Cardiac muscle cell (in vitro differentiated cells and primary cell): Measurements from ENCODE around the gene POU2AF1. TPM values are rescaled to one million over a fixed set of nuclear protein-coding genes. Genes with fewer than 3 reads are reported as not detected.

Source experiments
- DNase-seq, 2 donors: peaks; one replicate each; pipeline versions ENCODE4 v3.0.0 to v3.0.0-alpha.2; 2010 to 2017; ENCODE audit warnings: low read depth in 1 of 2, low spot score in 1 of 2
- H3K27ac ChIP-seq: fragments of 200-600 bp; sonication (generic); 2 replicates; pipeline ENCODE4 v1.5.1; 2016
- H3K27me3 ChIP-seq: fragments of 200-600 bp; sonication (generic); 2 replicates; pipeline ENCODE4 v1.6.0; 2016; ENCODE audit warnings: control low read depth
- H3K36me3 ChIP-seq: fragments of 200-600 bp; sonication (generic); 2 replicates; pipeline ENCODE4 v1.5.1; 2016; ENCODE audit warnings: control low read depth
- H3K4me1 ChIP-seq: fragments of 200-600 bp; sonication (generic); 2 replicates; pipeline ENCODE4 v1.8.1; 2017; ENCODE audit warnings: low read depth, mild to moderate bottlenecking, mixed run types
- H3K4me3 ChIP-seq: fragments of 200-600 bp; sonication (generic); 2 replicates; pipeline ENCODE4 v1.5.1; 2016; ENCODE audit warnings: mild to moderate bottlenecking
- H3K9me3 ChIP-seq: fragments of 200-600 bp; sonication (generic); 2 replicates; pipeline ENCODE4 v1.5.1; 2017; ENCODE audit warnings: low read depth, mild to moderate bottlenecking, control low read depth
- CTCF ChIP-seq: IDR thresholded peaks from 2 replicates; pipeline ENCODE4 v1.5.1; 2012; ENCODE audit warnings: low read depth, mild to moderate bottlenecking, low read length
- polyA plus RNA-seq: library from polyadenylated mRNA; unstranded; fragments of >200 nt; fragmentation: Nextera tagmentation; extraction: Ambion mirVana; gene quantifications from 2 replicates; pipeline ENCODE4 v1.2.1, GENCODE V29; 2016
- total RNA-seq: library from RNA; depleted of rRNA; stranded (reverse); fragments of >200 nt; gene quantifications from 2 replicates; pipeline ENCODE4 v1.2.3, GENCODE V29; 2016

The POU2AF1 gene
- total and polyA plus RNA-seq, 2 experiments from 2014 or later, result not detected

DNA sequence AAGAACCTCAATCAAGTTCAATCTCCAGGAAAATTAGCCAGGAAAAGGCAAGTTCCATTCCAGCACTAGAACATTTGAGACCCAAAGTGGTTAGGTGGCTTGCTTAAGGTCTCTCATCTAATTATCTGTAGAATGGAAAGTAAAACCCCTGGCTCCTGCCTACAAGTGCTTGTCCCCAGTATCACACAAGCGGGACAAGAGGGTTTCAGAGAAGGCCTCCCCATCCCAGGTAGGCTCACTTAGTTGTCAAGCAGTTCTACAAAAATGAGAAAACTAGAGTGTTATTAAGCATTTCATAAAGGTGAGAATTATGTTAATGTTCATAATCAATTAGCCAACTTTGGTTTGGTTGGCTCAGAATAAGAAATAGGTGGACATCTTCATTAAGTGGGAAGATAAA, 5.5 kb downstream of the POU2AF1 start:
- no peak overlapping the region for H3K4me3 ChIP-seq
- no peaks in the 10 kb centered on the region for H3K27me3 ChIP-seq
- TF ChIP-seq CTCF, result no peak
- H3K27ac ChIP-seq, result no peak overlapping the region
- no peak for DNase-seq
- H3K4me1 ChIP-seq, result no peaks in the 10 kb centered on the region
- H3K9me3 ChIP-seq, result no peaks in the 10 kb centered on the region
- no peaks in the 10 kb centered on the region for H3K36me3 ChIP-seq

DNA sequence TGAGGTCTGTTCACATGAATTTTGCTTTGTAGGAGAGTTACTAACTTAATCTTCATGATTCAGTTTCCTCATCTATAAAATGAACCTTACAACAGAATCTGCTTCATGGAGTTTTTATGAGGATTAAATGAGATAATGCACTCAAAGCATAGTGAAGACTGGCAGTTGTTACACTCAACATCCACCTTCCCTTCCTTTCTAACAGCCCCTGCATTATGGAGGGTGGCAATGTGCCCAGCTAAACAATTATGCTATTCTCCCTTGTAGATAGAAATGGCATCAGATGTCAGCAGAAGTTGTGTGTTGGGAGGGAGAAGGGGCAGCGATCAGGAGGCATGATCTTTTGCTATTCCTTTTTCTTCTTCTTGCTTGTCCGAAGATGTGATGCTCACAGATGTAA, 6.5 kb downstream of the POU2AF1 start:
- Histone ChIP-seq H3K4me3 (no peak overlapping the region), H3K27ac (no peak overlapping the region), H3K4me1 (no peaks in the 10 kb centered on the region), H3K36me3 (no peaks in the 10 kb centered on the region), H3K9me3 (no peaks in the 10 kb centered on the region), H3K27me3 (no peaks in the 10 kb centered on the region)
- no peak for TF ChIP-seq CTCF
- no peak for DNase-seq

DNA sequence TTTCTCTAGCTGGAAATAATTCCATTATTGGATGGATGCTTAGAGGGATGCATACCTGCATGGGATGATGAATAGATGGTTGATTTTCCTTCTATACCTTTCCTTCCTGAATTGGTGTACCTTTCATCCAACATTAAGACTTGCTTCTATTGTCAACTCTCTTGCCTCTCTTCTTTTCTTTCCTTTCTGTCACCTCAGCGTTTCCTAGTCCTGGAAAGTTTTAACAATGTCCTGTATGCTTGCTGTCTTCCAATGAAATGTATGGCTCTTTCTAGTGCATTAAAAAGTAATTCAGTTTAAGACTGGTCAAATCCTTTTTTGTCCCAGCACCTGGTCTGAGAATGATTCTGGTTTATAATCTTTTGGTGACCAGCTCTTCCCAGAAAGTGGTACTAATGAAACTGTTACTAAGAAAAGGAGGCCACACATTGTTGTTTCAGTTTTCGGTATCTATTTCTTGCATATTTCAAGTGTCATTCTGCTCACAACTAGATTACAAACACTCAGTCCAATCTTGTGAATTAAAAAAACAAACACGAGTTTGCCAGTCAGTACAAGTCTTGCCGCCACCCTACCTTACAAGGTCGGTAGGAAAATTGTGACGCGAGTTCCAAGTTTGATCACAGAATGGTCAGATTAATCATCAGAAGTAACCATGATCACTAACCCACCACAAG, 8.0 kb downstream of the POU2AF1 start:
- no peak for TF ChIP-seq CTCF
- Histone ChIP-seq H3K27ac (no peak overlapping the region), H3K9me3 (no peaks in the 10 kb centered on the region), H3K27me3 (no peaks in the 10 kb centered on the region), H3K36me3 (no peaks in the 10 kb centered on the region), H3K4me3 (no peak overlapping the region), H3K4me1 (no peaks in the 10 kb centered on the region)
- DNase-seq, result no peak

DNA sequence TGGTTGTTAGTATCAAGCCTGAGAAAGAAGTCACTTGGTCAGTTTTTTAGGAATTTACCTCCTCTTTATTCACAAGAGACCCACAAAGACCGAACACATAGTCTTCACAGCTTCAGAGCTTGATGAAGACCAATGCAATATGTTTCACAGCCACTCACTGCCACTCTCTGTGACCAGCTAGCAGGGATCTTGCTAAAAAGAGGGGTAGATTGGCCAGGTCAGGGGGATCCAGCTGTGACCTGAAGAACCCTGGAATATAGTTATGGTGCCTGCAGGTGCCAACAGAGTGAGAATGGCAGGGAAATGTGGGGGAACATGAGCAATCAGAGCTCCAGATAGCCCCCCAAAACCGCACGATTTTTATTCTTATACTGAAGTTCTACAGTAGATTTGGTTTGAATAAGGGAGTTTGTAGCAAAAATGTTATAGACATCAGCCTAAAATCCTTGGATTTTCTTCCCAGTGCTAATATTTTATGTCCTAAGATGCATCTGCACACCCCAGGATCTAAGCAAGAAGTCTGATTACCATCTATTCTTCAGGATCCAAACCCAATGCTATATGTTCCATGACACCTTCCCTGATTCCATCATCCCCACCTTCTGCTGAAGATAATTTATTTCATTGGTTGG, 8.7 kb downstream of the POU2AF1 start:
- Histone ChIP-seq H3K27me3 (no peaks in the 10 kb centered on the region), H3K9me3 (no peaks in the 10 kb centered on the region), H3K4me3 (no peak overlapping the region), H3K27ac (no peak overlapping the region), H3K4me1 (no peaks in the 10 kb centered on the region), H3K36me3 (no peaks in the 10 kb centered on the region)
- DNase-seq, result no peak
- no peak for TF ChIP-seq CTCF

DNA sequence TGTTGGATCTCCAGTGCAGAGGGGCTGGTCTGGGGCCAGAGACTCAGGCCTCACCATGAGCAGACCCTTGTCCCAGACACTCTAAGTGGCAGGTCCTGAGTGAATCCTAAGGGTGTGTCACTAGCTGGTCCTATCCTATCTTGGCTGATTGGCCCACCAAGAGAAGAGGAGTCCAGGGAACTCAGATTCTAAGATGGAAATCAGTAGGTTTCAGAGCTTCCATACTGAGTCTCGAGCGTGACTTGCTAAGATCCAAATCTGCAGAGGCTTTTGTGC, 10.9 kb downstream of the POU2AF1 start:
- no peak overlapping the region for H3K27ac ChIP-seq
- no peaks in the 10 kb centered on the region for H3K27me3 ChIP-seq
- no peaks in the 10 kb centered on the region for H3K4me1 ChIP-seq
- TF ChIP-seq CTCF, result no peak
- DNase-seq, result no peak
- no peaks in the 10 kb centered on the region for H3K9me3 ChIP-seq
- H3K4me3 ChIP-seq, result no peak overlapping the region
- no peaks in the 10 kb centered on the region for H3K36me3 ChIP-seq
